ENCODE measurements around the gene CHCHD1.

DNA sequence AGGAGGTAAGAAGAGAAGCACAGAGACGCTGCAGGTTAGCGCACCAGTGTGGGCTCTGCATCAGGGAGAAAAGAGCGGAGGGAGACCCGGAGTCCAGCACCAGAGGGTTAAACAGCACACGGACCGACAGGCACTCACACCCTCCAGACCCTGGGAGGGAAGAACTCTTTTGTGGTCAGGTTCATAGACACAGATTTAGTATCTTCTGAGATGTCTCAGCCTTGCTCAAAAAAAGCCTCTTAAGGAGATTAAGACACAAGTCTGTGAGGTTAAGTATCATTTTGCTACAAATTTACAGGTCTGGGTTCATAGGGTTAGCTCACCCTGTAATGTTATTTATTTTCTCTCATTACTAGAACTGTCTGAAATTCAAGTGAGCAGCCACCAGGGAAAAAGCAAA lies 46.3 kb downstream of the CHCHD1 start:
- TF ChIP-seq POLR2AphosphoS5 (IDR thresholded peaks at IDR 0.05; ENCODE audit: low read depth, low read length): no peak
- TF ChIP-seq TAF1 (IDR thresholded peaks at IDR 0.05; ENCODE audit: low read depth, low read length): no peak

Data from GM12891 (cell line).